Endothelial cell (in vitro differentiated cells): ENCODE results near the gene ARMC3. TPM values are rescaled to one million over a fixed set of nuclear protein-coding genes. Genes with fewer than 3 reads are reported as not detected.
"Not testable (repeated sequence)": the region's sequence is repeated elsewhere in the genome, so short reads cannot be mapped to it uniquely, and the experiment has no call there.

Source experiments
- DNase-seq: peaks from one replicate; pipeline ENCODE4 v3.0.0; 2021; ENCODE audit warnings: low spot score
- H3K27ac Mint-ChIP-seq: one replicate; pipeline ENCODE4 v1.8.0; 2021; ENCODE audit warnings: mixed read lengths, inconsistent platforms; ENCODE audit not compliant: unreplicated experiment
- H3K27me3 Mint-ChIP-seq: one replicate; pipeline ENCODE4 v1.8.0; 2021; ENCODE audit warnings: mild to moderate bottlenecking, moderate library complexity, mixed read lengths, inconsistent platforms; ENCODE audit not compliant: unreplicated experiment
- H3K36me3 Mint-ChIP-seq: one replicate; pipeline ENCODE4 v1.8.0; 2021; ENCODE audit warnings: mild to moderate bottlenecking, low read depth, mixed read lengths, inconsistent platforms; ENCODE audit not compliant: unreplicated experiment
- H3K4me1 Mint-ChIP-seq: one replicate; pipeline ENCODE4 v1.8.0; 2021; ENCODE audit warnings: mild to moderate bottlenecking, mixed read lengths, inconsistent platforms; ENCODE audit not compliant: unreplicated experiment
- H3K4me3 Mint-ChIP-seq: one replicate; pipeline ENCODE4 v1.8.0; 2021; ENCODE audit warnings: mild to moderate bottlenecking, mixed read lengths, inconsistent platforms; ENCODE audit not compliant: unreplicated experiment
- H3K9me3 Mint-ChIP-seq: one replicate; pipeline ENCODE4 v1.8.0; 2021; ENCODE audit warnings: mixed read lengths, inconsistent platforms; ENCODE audit not compliant: unreplicated experiment
- CTCF ChIP-seq: fragments of 200-600 bp; sonication (generic); IDR thresholded peaks from one replicate; pipeline ENCODE4 v1.5.0; 2021; ENCODE audit warnings: antibody characterized with exemption; ENCODE audit not compliant: unreplicated experiment
- total RNA-seq: library from RNA; stranded (reverse); fragmentation: NEBNext Ultra II Directional; extraction: Animal tissue kit (Norgen Biotek cat#: 25700); gene quantifications from one replicate; pipeline ENCODE4 v1.2.1, GENCODE V29; 2021; ENCODE audit not compliant: unreplicated experiment

Gene ARMC3
- total RNA-seq, 1 donor from 2014 or later = 2.1 TPM

GRCh38 chr10:23063045-23063972, 135.5 kb downstream of the ARMC3 start:
- peaks cover 2% of the 10 kb centered on the region for H3K27me3 Mint-ChIP-seq
- no peak overlapping the region for H3K27ac Mint-ChIP-seq
- DNase-seq = no peak
- H3K4me3 Mint-ChIP-seq = no peak overlapping the region
- no peak for TF ChIP-seq CTCF
- H3K4me1 Mint-ChIP-seq = peaks cover 6% of the 10 kb centered on the region
- H3K36me3 Mint-ChIP-seq = peaks cover 12% of the 10 kb centered on the region
- no peaks in the 10 kb centered on the region for H3K9me3 Mint-ChIP-seq

GRCh38 chr10:23063973-23064812, 136.3 kb downstream of the ARMC3 start:
- Mint-ChIP-seq H3K36me3 (peaks cover 12% of the 10 kb centered on the region), H3K27ac (no peak overlapping the region), H3K27me3 (peaks cover 2% of the 10 kb centered on the region), H3K4me3 (no peak overlapping the region), H3K9me3 (no peaks in the 10 kb centered on the region), H3K4me1 (peaks cover 8% of the 10 kb centered on the region)
- DNase-seq = no peak
- no peak for TF ChIP-seq CTCF

GRCh38 chr10:23064813-23065114, 136.9 kb downstream of the ARMC3 start:
- not testable (repeated sequence) for H3K27ac Mint-ChIP-seq, DNase-seq, H3K4me1 Mint-ChIP-seq, H3K27me3 Mint-ChIP-seq, H3K9me3 Mint-ChIP-seq, H3K4me3 Mint-ChIP-seq
- peaks cover 12% of the 10 kb centered on the region for H3K36me3 Mint-ChIP-seq

GRCh38 chr10:23065181-23065948, 137.5 kb downstream of the ARMC3 start:
- no peak for DNase-seq
- peaks cover 8% of the 10 kb centered on the region for H3K4me1 Mint-ChIP-seq

More at GRCh38 chr10:23065181-23065948, 137.5 kb downstream of the ARMC3 start:
- Mint-ChIP-seq H3K4me3 (no peak overlapping the region), H3K36me3 (peaks cover 6% of the 10 kb centered on the region), H3K27me3 (peaks cover 2% of the 10 kb centered on the region), H3K9me3 (no peaks in the 10 kb centered on the region), H3K27ac (no peak overlapping the region)
- TF ChIP-seq CTCF = no peak
